MCF 10A (cell line): ENCODE results near the gene GEMIN2. TPM values are rescaled to one million over a fixed set of nuclear protein-coding genes. Genes with fewer than 3 reads are reported as not detected.

Source experiments
- BruUV-seq: library from RNA; stranded (reverse); fragments of 400-500 nt; replicated peaks from 2 replicates; lab custom pipeline; 2021; lab: Mats Ljungman, UMichigan
- CTCF ChIA-PET: fragments of 300-600 bp; sonication (Branson Sonifier 250); formaldehyde crosslinking; extraction: SDS; loops from one replicate; lab custom pipeline; 2021; ENCODE audit warnings: antibody characterized with exemption, inconsistent platforms; lab: Yijun Ruan, JAX
- POLR2A ChIA-PET: fragments of 300-600, 350-650 bp; sonication (Branson Sonifier 250); formaldehyde crosslinking; extraction: SDS; loops from one replicate; lab custom pipeline; 2020; ENCODE audit warnings: antibody characterized with exemption, inconsistent platforms; lab: Yijun Ruan, JAX
- DNase-seq: peaks from one replicate; pipeline ENCODE4 v3.0.0-alpha.2; 2018; ENCODE audit not compliant: unreplicated experiment
- H3K27ac Mint-ChIP-seq: one replicate; pipeline ENCODE4 v1.8.0; 2022; ENCODE audit warnings: mild to moderate bottlenecking, low read depth, mixed read lengths; ENCODE audit not compliant: unreplicated experiment
- H3K27me3 Mint-ChIP-seq: one replicate; pipeline ENCODE4 v1.8.0; 2022; ENCODE audit warnings: mixed read lengths; ENCODE audit not compliant: insufficient read depth, unreplicated experiment
- H3K36me3 Mint-ChIP-seq: one replicate; pipeline ENCODE4 v1.8.0; 2022; ENCODE audit warnings: mild to moderate bottlenecking, moderate library complexity, mixed read lengths; ENCODE audit not compliant: insufficient read depth, unreplicated experiment
- H3K4me1 Mint-ChIP-seq: one replicate; pipeline ENCODE4 v1.8.0; 2022; ENCODE audit warnings: mixed read lengths; ENCODE audit not compliant: insufficient read depth, unreplicated experiment
- H3K4me3 Mint-ChIP-seq: one replicate; pipeline ENCODE4 v1.8.0; 2022; ENCODE audit warnings: mild to moderate bottlenecking, moderate library complexity, mixed read lengths; ENCODE audit not compliant: unreplicated experiment
- H3K9me3 Mint-ChIP-seq: one replicate; pipeline ENCODE4 v1.8.0; 2022; ENCODE audit warnings: mixed read lengths; ENCODE audit not compliant: unreplicated experiment
- intact Hi-C: fragments of 100-400 bp; cut with micrococcal nuclease; formaldehyde crosslinking; loops from 2 replicates; pipeline ENCODE4 v1.14.1; 2022
- total RNA-seq: library from RNA; stranded (reverse); gene quantifications from 2 replicates; pipeline ENCODE4 v1.2.3, GENCODE V29; 2022
- TF ChIP-seq, protein P1 (sequence below): fragments of 200-600 bp; IDR thresholded peaks from one replicate; pipeline ENCODE4 v1.8.0; 2022; ENCODE audit warnings: antibody characterized with exemption, mild to moderate bottlenecking; ENCODE audit not compliant: unreplicated experiment

GEMIN2 gene
- total RNA-seq, 1 experiment from 2014 or later = 23.4 TPM

DNA sequence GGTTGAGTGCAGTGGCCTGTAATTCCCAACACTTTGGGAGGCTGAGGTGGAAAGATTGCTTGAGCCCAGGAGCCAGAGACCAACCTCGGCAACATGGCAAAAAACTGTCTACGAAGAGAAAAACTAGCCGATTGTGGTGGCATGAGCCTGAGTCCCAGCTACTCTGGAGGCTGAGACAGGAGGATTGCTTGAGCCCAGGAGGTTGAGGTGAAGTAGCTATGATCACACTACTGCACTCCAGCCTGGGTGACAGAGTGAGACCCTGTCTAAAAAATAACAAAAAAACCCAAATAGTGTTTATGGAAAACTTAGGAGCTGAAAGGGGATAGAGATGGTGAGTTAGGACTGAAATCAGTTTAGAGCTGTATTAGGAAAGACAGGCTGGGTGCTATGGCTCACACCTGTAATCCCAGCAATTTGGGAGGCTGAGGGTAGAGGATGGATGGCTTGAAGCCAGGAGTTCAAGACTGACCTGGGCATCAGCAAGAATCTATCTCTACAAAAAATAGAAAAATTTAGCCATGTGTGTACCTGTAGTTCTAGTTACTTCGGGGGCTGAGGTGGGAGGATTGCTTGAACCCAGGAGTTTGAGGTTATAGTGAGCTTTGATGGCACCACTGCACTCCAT, 70.6 kb downstream of the GEMIN2 start:
- no peak overlapping the region for H3K4me3 Mint-ChIP-seq
- ChIA-PET CTCF (no interaction called here), POLR2A (interaction anchor here (0.8 to 2.9 kb wide), 7 partner anchors 8 to 84 kb away, joined by 3 to 12 read pairs (median 7); partner anchors contain the start of genes GEMIN2, PNN and TRAPPC6B)
- peaks cover 2% of the 10 kb centered on the region for H3K36me3 Mint-ChIP-seq
- H3K27me3 Mint-ChIP-seq = no peaks in the 10 kb centered on the region
- DNase-seq = no peak
- BruUV-seq = no TSS peak
- peaks cover 19% of the 10 kb centered on the region for H3K4me1 Mint-ChIP-seq
- H3K9me3 Mint-ChIP-seq = no peaks in the 10 kb centered on the region
- H3K27ac Mint-ChIP-seq = no peak overlapping the region
- intact Hi-C loops = loop anchor here (5.0 kb wide), 1 partner anchor 83 kb away; no protein-coding TSS in a partner anchor
- TF ChIP-seq, protein P1, sequence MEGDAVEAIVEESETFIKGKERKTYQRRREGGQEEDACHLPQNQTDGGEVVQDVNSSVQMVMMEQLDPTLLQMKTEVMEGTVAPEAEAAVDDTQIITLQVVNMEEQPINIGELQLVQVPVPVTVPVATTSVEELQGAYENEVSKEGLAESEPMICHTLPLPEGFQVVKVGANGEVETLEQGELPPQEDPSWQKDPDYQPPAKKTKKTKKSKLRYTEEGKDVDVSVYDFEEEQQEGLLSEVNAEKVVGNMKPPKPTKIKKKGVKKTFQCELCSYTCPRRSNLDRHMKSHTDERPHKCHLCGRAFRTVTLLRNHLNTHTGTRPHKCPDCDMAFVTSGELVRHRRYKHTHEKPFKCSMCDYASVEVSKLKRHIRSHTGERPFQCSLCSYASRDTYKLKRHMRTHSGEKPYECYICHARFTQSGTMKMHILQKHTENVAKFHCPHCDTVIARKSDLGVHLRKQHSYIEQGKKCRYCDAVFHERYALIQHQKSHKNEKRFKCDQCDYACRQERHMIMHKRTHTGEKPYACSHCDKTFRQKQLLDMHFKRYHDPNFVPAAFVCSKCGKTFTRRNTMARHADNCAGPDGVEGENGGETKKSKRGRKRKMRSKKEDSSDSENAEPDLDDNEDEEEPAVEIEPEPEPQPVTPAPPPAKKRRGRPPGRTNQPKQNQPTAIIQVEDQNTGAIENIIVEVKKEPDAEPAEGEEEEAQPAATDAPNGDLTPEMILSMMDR = no peak

DNA sequence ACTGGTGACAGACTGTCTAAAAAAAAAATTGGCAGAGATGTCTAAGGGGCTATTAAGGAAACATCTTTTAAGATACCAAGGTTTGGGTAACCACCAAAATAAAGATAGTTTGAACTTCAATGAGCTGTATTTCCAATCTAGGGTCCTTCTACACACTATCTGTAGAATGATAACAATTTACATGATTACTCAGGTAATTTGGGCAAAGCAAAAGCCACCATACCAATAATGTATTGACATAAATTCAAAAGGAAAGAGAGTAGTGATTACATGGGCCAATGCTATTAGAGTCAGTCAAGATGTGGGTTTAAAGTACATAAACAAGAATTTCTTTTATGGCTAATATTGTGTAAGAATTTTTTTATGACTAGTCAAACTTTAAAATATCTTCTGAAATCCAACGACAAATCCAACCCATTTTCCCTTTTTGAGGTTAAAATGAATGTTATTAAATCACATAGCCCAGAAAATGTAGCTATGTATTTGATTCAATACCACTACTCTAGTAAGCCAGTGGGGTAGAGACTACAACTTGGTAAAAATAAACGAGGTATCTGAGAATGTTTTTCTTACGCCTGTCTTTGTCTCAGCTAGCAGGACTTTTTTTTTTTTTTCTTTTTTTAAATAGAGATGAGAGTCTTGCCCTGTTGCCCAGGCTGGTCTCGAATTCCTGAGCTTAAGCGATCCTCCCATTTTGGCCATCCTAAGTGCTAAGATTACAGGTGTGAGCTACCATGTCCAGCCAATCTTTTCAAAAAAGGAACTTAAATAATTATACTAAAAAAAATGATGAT, 71.3 kb downstream of the GEMIN2 start:
- H3K27ac Mint-ChIP-seq = no peak overlapping the region
- CTCF ChIA-PET = interaction anchor here (0.6 kb wide), 1 partner anchor 1104 kb away, joined by 3 read pairs; no protein-coding TSS in a partner anchor
- no TSS peak for BruUV-seq

More for the DNA sequence above, 71.3 kb downstream of the GEMIN2 start:
- POLR2A ChIA-PET = interaction anchor here (0.7 to 2.9 kb wide), 9 partner anchors 8 to 1507 kb away, joined by 3 to 12 read pairs (median 7); partner anchors contain the start of genes GEMIN2, PNN and TRAPPC6B
- H3K36me3 Mint-ChIP-seq = peaks cover 5% of the 10 kb centered on the region
- no peak overlapping the region for H3K4me3 Mint-ChIP-seq
- intact Hi-C loops = loop anchor here (5.0 kb wide), 1 partner anchor 82 kb away; no protein-coding TSS in a partner anchor
- no peak for DNase-seq
- H3K4me1 Mint-ChIP-seq = peaks cover 19% of the 10 kb centered on the region
- H3K27me3 Mint-ChIP-seq = no peaks in the 10 kb centered on the region
- no peaks in the 10 kb centered on the region for H3K9me3 Mint-ChIP-seq
- TF ChIP-seq, protein P1 = no peak

Other genes starting within 250 kb of the GEMIN2 start
- 79.3 and 82.4 TPM in 2 replicates for gene SEC23A, start 11.1 kb upstream of the GEMIN2 start, total RNA-seq
- 35.2 and 38.2 TPM in 2 replicates for gene TRAPPC6B, start 56.0 kb downstream of the GEMIN2 start, total RNA-seq
- 82.6 and 96.7 TPM in 2 replicates for gene PNN, start 60.9 kb downstream of the GEMIN2 start, total RNA-seq
- 63.2 and 72.9 TPM in 2 replicates for gene MIA2, start 119.6 kb downstream of the GEMIN2 start, total RNA-seq